HG03520 (cell line): ENCODE results near the gene PCDHGC4.

ENCODE experiments used
- ATAC-seq: cut with Tn5 transposase; IDR thresholded peaks from one replicate; pipeline ENCODE4 v1.9.1; 2021; ENCODE audit warnings: mild to moderate bottlenecking, moderate library complexity; ENCODE audit not compliant: unreplicated experiment

PCDHGC4 gene

GRCh38 chr5:141489841-141490240, 5.0 kb downstream of the PCDHGC4 start:
- no peak for ATAC-seq

DNA sequence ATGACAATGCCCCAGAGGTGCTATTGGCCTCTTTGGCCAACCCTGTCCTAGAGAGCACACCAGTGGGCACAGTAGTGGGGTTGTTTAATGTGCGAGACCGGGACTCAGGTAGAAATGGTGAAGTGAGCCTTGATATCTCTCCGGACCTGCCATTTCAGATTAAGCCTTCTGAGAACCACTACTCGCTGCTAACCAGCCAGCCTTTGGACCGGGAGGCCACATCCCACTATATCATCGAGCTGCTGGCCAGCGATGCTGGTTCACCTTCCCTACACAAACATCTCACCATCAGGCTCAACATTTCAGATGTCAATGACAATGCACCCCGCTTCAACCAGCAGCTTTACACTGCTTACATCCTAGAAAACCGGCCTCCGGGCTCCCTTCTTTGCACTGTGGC, 5.4 kb downstream of the PCDHGC4 start:
- no peak for ATAC-seq

DNA sequence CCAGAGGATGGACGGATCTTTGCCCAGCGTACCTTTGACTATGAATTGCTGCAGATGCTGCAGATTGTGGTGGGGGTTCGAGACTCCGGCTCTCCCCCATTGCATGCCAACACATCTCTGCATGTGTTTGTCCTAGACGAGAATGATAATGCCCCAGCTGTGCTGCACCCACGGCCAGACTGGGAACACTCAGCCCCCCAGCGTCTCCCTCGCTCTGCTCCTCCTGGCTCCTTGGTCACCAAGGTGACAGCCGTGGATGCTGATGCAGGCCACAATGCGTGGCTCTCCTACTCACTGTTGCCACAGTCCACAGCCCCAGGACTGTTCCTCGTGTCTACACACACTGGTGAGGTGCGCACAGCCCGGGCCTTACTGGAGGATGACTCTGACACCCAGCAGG, 5.9 kb downstream of the PCDHGC4 start:
- no peak for ATAC-seq

DNA sequence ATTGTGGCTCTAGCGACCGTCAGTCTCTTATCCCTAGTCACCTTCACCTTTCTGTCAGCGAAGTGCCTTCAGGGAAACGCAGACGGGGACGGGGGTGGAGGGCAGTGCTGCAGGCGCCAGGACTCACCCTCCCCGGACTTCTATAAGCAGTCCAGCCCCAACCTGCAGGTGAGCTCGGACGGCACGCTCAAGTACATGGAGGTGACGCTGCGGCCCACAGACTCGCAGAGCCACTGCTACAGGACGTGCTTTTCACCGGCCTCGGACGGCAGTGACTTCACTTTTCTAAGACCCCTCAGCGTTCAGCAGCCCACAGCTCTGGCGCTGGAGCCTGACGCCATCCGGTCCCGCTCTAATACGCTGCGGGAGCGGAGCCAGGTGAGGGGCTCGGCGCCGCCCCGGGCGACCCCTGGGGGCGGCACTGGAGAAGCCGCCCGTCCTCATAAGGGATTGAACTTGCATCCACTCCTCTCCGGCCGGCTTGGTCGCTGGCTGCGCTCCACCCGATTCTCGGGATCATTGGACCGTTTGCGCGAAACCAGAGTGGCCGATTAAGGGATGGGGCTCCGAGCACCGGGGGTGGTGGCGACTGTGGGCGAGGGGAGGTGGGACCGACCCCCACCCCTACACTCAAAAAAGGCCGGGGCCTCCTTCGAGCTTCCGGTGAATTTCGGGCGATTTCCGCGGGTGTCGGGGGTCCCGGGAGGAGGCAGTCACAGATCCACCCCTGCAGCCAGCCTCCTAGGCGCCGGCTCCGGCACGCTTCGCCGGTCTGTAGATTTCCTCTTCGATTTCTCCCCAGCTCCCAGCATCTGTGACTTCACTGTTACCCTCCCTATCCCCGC, 6.7 kb downstream of the PCDHGC4 start:
- peak; percentile 24 for ATAC-seq

GRCh38 chr5:141492168-141492885, 7.5 kb downstream of the PCDHGC4 start:
- peak; percentile 35 for ATAC-seq

- ATAC-seq: no peak
Measured at GRCh38 chr5:141493500-141494422, 8.9 kb downstream of the PCDHGC4 start.

- ATAC-seq: no peak
Measured at GRCh38 chr5:141494761-141495452, 10.1 kb downstream of the PCDHGC4 start.

DNA sequence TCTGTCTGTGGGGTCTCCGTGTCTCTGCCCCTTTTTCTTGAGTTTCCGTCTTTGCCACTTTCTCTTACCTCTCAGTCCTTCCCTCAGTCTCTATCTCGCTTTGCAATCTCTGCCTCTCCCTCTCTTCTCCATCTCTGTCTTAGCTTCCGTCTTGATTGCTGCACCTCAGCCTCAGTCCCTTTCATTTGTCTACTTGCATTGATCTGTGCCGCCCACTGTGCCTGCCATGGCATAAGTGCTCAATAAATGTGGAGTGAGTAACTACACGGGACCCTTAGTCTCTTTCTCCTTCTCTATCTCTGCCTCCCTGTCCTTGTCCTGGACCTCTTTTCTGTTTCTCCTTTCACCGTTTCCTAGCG, 10.6 kb downstream of the PCDHGC4 start:
- no peak for ATAC-seq

- ATAC-seq: no peak
Measured at GRCh38 chr5:141496038-141496437, 11.2 kb downstream of the PCDHGC4 start.

DNA sequence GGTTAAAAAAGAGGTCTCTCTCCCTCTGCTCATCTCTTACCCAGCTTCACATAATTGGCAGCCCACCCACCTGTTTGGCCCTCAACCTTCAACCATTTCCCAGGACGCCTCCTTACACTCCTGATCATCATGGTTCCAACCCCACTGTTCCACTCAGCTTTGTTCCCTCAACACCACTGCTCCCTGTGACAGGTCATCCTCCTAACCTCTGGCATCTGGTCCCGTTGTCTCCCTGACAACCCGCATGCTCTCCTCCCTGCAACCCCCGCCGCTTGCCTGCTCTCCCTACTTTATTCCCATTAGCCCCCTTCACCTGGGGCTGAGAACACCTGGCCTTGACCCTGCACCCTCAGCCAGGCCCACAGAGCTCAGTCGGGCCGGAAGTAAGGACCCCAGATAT, 16.9 kb downstream of the PCDHGC4 start:
- ATAC-seq: no peak

- no peak for ATAC-seq
Measured at GRCh38 chr5:141503681-141504080, 18.9 kb downstream of the PCDHGC4 start.

DNA sequence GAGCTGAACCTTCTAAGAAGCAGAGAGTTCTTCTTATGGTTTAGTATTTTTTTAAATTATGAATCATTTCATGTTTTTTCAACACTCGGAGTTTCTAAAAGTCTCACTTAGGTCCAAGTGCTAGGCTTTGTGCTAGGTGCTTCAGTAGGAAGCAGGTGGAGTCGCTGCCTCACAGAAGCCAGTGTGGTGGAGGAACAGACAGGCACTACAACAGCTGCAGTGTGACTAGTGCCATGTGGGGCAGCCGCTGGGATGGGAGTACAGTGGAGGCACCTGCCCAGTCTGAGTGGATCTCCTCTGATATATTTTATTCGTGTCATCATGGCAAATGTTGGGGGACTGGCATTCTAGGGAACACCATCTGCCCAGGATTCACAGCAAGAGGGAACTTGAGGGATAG, 19.4 kb downstream of the PCDHGC4 start:
- no peak for ATAC-seq

DNA sequence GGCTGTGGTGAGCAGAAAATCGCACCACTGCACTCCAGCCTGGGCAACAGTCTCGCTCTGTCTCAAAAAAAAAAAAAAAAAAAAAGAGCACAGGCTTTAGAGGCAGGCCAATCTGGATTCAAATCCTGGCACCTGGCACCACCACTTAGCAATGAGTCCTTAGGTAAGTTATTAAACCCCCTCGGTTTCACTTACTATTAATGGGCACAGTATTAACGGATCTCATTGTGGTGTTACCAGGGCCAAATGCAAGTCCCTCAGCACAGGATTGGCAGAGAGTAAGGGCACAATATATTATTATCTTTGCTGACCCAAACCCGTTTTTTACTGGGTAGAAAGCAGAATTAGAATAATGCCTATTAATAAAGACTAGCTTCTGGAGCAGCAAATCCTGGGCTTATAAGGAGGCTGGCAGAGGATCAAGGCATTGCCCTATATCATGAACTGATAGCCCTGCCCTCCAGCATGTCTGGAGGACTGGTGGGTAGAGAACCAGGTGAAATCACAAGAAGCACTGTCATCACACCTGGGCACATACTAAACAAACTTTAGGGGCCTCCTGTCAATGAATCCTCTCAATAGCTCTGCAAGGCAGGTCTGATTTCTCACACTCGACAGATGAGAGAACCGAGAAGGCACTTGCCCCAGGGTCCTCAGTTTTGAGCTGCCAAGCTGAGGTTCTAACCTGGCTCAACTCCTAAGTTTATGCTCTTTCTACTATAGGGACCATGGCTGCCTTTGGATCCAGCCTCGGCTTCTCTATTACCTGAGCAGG, 21.7 kb downstream of the PCDHGC4 start:
- no peak for ATAC-seq

GRCh38 chr5:141507387-141508091, 22.7 kb downstream of the PCDHGC4 start:
- no peak for ATAC-seq

DNA sequence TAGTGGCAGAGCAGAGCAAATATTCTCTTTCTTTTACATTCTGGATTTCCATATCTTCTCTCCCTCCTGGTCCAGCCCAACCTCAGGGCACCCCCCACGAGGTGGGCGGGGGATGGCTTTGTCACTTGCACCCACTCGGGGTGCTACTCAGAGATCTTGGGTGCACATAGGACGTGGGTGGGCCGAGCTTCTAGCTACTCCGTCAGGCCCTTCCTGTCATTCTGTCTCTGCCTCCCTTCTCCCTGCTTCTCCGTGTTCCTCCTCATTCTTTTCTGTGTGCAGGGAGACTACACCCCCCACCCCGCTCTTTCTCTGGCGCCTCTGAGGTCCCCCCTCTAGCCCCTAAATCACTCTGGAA, 23.6 kb downstream of the PCDHGC4 start:
- ATAC-seq: no peak

GRCh38 chr5:141508798-141509611, 24.2 kb downstream of the PCDHGC4 start:
- no peak for ATAC-seq

GRCh38 chr5:141510160-141510559, 25.3 kb downstream of the PCDHGC4 start:
- ATAC-seq: no peak

- peak; percentile 33 for ATAC-seq
Measured at GRCh38 chr5:141510850-141511601, 26.2 kb downstream of the PCDHGC4 start.
